Embryonic facial prominence (tissue), 1 donor: ENCODE results near the gene AKAP1.

Source experiments
- DNase-seq: peaks from one replicate; pipeline ENCODE4 v3.0.0-alpha.2; 2016; ENCODE audit errors: extremely low spot score

AKAP1 gene

GRCh38 chr17:57164814-57165213, 79.8 kb downstream of the AKAP1 start:
- no peak for DNase-seq

- DNase-seq = no peak
Measured at GRCh38 chr17:57165754-57166153, 80.7 kb downstream of the AKAP1 start.

- no peak for DNase-seq
Measured at GRCh38 chr17:57166803-57167202, 81.8 kb downstream of the AKAP1 start.

- DNase-seq = no peak
Measured at GRCh38 chr17:57168695-57169094, 83.6 kb downstream of the AKAP1 start.

DNA sequence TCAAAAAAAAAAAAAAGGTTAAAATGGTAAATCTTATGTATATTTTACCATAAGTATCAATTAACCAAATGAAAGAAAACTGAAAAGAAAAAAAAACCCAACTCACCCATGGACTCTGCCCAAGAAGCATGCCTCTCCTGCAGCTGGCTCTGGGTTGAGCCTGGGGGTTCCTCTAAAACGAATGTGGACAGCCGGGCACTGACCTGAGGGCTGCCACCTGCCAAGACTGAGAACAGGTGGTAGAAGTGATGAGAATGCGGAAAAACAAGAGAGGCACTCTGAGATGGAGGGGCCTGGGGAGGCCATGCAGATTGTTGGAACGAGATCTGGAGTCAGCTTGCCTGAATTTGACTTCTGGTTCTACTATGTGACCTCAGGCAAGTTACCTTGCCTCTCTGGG, 85.8 kb downstream of the AKAP1 start:
- DNase-seq = no peak
